ENCODE results near the gene ELAVL3.
"Not testable (repeated sequence)": the region's sequence is repeated elsewhere in the genome, so short reads cannot be mapped to it uniquely, and the experiment has no call there.

ELAVL3 gene

GRCh38 chr19:11458236-11458900 lies 22.5 kb downstream of the ELAVL3 start:
- no peak for DNase-seq

GRCh38 chr19:11457831-11458230 lies 23.0 kb downstream of the ELAVL3 start:
- no peak for DNase-seq

GRCh38 chr19:11457115-11457514 lies 23.7 kb downstream of the ELAVL3 start:
- no peak for DNase-seq

GRCh38 chr19:11456659-11457058 lies 24.2 kb downstream of the ELAVL3 start:
- DNase-seq, result no peak

- DNase-seq, result not testable (repeated sequence)
Observed at GRCh38 chr19:11455233-11455554, 25.7 kb downstream of the ELAVL3 start.

GRCh38 chr19:11453468-11454341 lies 27.1 kb downstream of the ELAVL3 start:
- DNase-seq, result peak in 1 of 2 donors; percentile 11

GRCh38 chr19:11452620-11453310 lies 28.1 kb downstream of the ELAVL3 start:
- no peak for DNase-seq

GRCh38 chr19:11451871-11452619 lies 28.8 kb downstream of the ELAVL3 start:
- DNase-seq, result no peak

- no peak for DNase-seq
Observed at GRCh38 chr19:11451327-11451870, 29.4 kb downstream of the ELAVL3 start.

GRCh38 chr19:11450570-11451326 lies 30.1 kb downstream of the ELAVL3 start:
- no peak for DNase-seq

GRCh38 chr19:11448923-11449554 lies 31.8 kb downstream of the ELAVL3 start:
- no peak for DNase-seq

- DNase-seq, result no peak
Observed at GRCh38 chr19:11448410-11448809, 32.4 kb downstream of the ELAVL3 start.

- DNase-seq, result no peak
Observed at GRCh38 chr19:11447347-11448262, 33.2 kb downstream of the ELAVL3 start.

- DNase-seq, result peak; percentile 40 to 51
Observed at GRCh38 chr19:11446652-11447301, 34.1 kb downstream of the ELAVL3 start.

- DNase-seq, result no peak
Observed at GRCh38 chr19:11446271-11446651, 34.6 kb downstream of the ELAVL3 start.

- DNase-seq, result no peak
Observed at GRCh38 chr19:11445141-11445540, 35.7 kb downstream of the ELAVL3 start.

- DNase-seq, result no peak
Observed at GRCh38 chr19:11444059-11444458, 36.8 kb downstream of the ELAVL3 start.

GRCh38 chr19:11437955-11438354 lies 42.9 kb downstream of the ELAVL3 start:
- peak in 1 of 2 donors; percentile 74 for DNase-seq

GRCh38 chr19:11435833-11436313 lies 45.0 kb downstream of the ELAVL3 start:
- DNase-seq, result no peak
